Measurements from ENCODE around the gene DENND1A.

DNA sequence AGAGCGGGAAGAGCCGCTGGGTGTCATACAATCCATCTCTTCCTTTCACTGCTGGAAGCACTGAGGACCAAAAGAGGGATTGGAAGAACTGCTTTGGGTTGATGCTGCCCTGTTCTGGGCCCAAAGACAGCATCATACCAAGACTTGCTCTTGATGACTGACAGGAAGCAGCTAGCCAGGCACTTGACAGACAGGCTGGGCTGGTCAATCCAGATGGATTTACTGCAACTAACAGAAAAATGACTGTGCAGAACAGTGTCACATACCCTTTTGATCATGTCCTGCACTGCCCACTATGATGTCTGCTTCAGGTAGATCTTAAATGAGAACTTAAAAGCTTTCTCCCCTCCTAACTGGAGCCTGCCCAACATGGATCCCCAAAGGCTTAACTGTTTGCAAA, 416.4 kb downstream of the DENND1A start:
- TF ChIP-seq POLR2A (IDR thresholded peaks at IDR 0.05), result no peak
- TF ChIP-seq, protein P1, sequence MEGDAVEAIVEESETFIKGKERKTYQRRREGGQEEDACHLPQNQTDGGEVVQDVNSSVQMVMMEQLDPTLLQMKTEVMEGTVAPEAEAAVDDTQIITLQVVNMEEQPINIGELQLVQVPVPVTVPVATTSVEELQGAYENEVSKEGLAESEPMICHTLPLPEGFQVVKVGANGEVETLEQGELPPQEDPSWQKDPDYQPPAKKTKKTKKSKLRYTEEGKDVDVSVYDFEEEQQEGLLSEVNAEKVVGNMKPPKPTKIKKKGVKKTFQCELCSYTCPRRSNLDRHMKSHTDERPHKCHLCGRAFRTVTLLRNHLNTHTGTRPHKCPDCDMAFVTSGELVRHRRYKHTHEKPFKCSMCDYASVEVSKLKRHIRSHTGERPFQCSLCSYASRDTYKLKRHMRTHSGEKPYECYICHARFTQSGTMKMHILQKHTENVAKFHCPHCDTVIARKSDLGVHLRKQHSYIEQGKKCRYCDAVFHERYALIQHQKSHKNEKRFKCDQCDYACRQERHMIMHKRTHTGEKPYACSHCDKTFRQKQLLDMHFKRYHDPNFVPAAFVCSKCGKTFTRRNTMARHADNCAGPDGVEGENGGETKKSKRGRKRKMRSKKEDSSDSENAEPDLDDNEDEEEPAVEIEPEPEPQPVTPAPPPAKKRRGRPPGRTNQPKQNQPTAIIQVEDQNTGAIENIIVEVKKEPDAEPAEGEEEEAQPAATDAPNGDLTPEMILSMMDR (IDR thresholded peaks at IDR 0.05), result no peak

All from heart left ventricle (tissue), 13 donors.